Lower leg skin (tissue), 3 donors: Measurements from ENCODE around the gene TOMM22.

Experiments
- CTCF ChIP-seq, 3 donors: fragments of 450-650 bp; IDR thresholded peaks; one replicate each; pipeline ENCODE4 v1.5.1; 2016; ENCODE audit warnings: antibody characterized with exemption in 3 of 3, mild to moderate bottlenecking in 3 of 3, moderate library complexity in 2 of 3
- POLR2A ChIP-seq, 2 donors: fragments of 450-650 bp; IDR thresholded peaks; one replicate each; pipeline ENCODE4 v1.6.1; 2016 to 2017; ENCODE audit warnings: antibody characterized with exemption in 2 of 2, mild to moderate bottlenecking in 1 of 2, moderate library complexity in 1 of 2

DNA sequence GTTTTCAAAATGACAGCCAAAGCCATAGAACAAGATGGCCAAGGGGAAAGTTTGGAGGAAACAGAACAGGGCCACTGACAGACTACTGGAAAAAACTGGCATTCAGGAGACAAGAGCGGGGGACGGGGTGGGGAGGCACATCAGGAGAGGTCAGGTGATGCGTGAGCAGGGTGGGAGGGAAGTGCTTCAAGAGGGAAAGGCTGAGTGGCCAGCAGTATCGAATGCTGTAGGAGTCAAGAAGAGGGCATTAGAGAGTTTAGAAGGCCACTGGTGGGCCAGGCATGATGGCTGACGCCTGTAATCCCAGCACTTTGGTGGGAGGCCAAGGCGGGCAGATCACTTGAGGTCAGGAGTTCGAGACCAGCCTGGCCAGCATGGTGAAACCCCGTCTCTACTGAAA lies 32.2 kb downstream of the TOMM22 start:
- no peak for TF ChIP-seq CTCF (IDR thresholded peaks at IDR 0.05)
- no peak for TF ChIP-seq POLR2A (IDR thresholded peaks at IDR 0.05)
